SK-N-SH (cell line): Measurements from ENCODE around the gene NLGN2. TPM values are rescaled to one million over a fixed set of nuclear protein-coding genes. Genes with fewer than 3 reads are reported as not detected.

ENCODE experiments used
- CTCF ChIA-PET: fragments of 300-600, 350-600 bp; formaldehyde crosslinking; extraction: SDS; loops from one replicate; lab custom pipeline; 2021; lab: Yijun Ruan, JAX
- POLR2A ChIA-PET: fragments of 350-600 bp; sonication (Branson Sonifier 250); formaldehyde crosslinking; extraction: SDS; loops from one replicate; lab custom pipeline; 2020; ENCODE audit warnings: antibody characterized with exemption, inconsistent platforms; lab: Yijun Ruan, JAX
- DNase-seq: peaks from one replicate; pipeline ENCODE4 v3.0.0; 2012
- H2AFZ ChIP-seq: fragments of 200-600 bp; sonication (generic); 2 replicates; pipeline ENCODE4 v1.8.1; 2016; ENCODE audit warnings: antibody characterized with exemption, mild to moderate bottlenecking, low read depth
- H3F3A ChIP-seq: fragments of 200-600 bp; sonication (generic); replicated peaks from 2 replicates; pipeline ENCODE3; 2016; ENCODE audit warnings: antibody characterized with exemption, mild to moderate bottlenecking; ENCODE audit not compliant: insufficient read depth
- H3K27ac ChIP-seq, 2 experiments: fragments of 200-500 bp in 1 of 2; fragments of 200-600 bp in 1 of 2; sonication (Bioruptor generic) in 1 of 2; sonication (generic), shearing (Covaris generic) in 1 of 2; 2 replicates each; pipeline versions ENCODE4 v1.5.1 to v1.6.1; 2014 to 2016; ENCODE audit warnings: low read depth in 2 of 2, inconsistent platforms in 1 of 2, low read length in 1 of 2, mild to moderate bottlenecking in 1 of 2, mixed read lengths in 1 of 2
- H3K27me3 ChIP-seq: fragments of 200-600 bp; sonication (generic), shearing (Covaris generic); 2 replicates; pipeline ENCODE4 v1.6.1; 2016; ENCODE audit warnings: mixed run types; ENCODE audit not compliant: insufficient read depth
- H3K36me3 ChIP-seq, 2 experiments: fragments of 200-500 bp in 1 of 2; fragments of 200-600 bp in 1 of 2; sonication (Bioruptor generic) in 1 of 2; sonication (generic) in 1 of 2; replicated peaks in 1 of 2; 2 replicates each; pipeline versions ENCODE3 to v1.5.1; 2014 to 2016; ENCODE audit warnings: low read length in 1 of 2, mild to moderate bottlenecking in 1 of 2; ENCODE audit not compliant: insufficient read depth in 2 of 2, control insufficient read depth in 1 of 2
- H3K4me1 ChIP-seq, 2 experiments: fragments of 200-500 bp in 1 of 2; fragments of 200-600 bp in 1 of 2; sonication (Bioruptor generic) in 1 of 2; sonication (generic), shearing (Covaris generic) in 1 of 2; 2 replicates each; pipeline versions ENCODE4 v1.5.1 to v1.6.1; 2014 to 2016; ENCODE audit warnings: low read depth in 1 of 2, low read length in 1 of 2, mixed run types in 1 of 2; ENCODE audit not compliant: insufficient read depth in 2 of 2, control insufficient read depth in 1 of 2
- H3K4me2 ChIP-seq: fragments of 200-600 bp; sonication (generic), shearing (Covaris generic); 2 replicates; pipeline ENCODE4 v1.6.1; 2017; ENCODE audit warnings: mixed run types
- H3K4me3 ChIP-seq, 2 experiments: fragments of 200-500 bp in 1 of 2; fragments of 200-600 bp in 1 of 2; sonication (Bioruptor generic) in 1 of 2; sonication (generic), shearing (Covaris generic) in 1 of 2; 2 replicates each; pipeline versions ENCODE4 v1.5.1 to v1.8.1; 2014 to 2016; ENCODE audit warnings: low read depth in 2 of 2, inconsistent platforms in 1 of 2, low read length in 1 of 2, mild to moderate bottlenecking in 1 of 2, mixed read lengths in 1 of 2, moderate library complexity in 1 of 2
- H3K79me2 ChIP-seq: fragments of 200-600 bp; sonication (generic); 2 replicates; pipeline ENCODE4 v1.8.1; 2017; ENCODE audit warnings: mild to moderate bottlenecking; ENCODE audit not compliant: insufficient read depth
- H3K9ac ChIP-seq: fragments of 200-600 bp; sonication (generic); 2 replicates; pipeline ENCODE4 v1.6.1; 2017; ENCODE audit warnings: mixed run types
- H3K9me2 ChIP-seq: fragments of 200-600 bp; sonication (generic); 2 replicates; pipeline ENCODE4 v1.6.1; 2017; ENCODE audit warnings: mixed run types
- H3K9me3 ChIP-seq: fragments of 200-600 bp; sonication (generic); 2 replicates; pipeline ENCODE4 v1.6.1; 2017; ENCODE audit warnings: mixed run types, mild to moderate bottlenecking, moderate library complexity
- H4K20me1 ChIP-seq: fragments of 200-600 bp; sonication (generic); 2 replicates; pipeline ENCODE4 v1.6.1; 2017; ENCODE audit warnings: mild to moderate bottlenecking, mixed run types; ENCODE audit not compliant: insufficient read depth
- CHD2 ChIP-seq: fragments of 150-350 bp; IDR thresholded peaks from 2 replicates; pipeline ENCODE4 v1.6.1; 2018; ENCODE audit warnings: low read length; ENCODE audit not compliant: partially characterized antibody
- CTCF ChIP-seq: fragments of 200-600 bp; sonication (generic); IDR thresholded peaks from 2 replicates; pipeline ENCODE4 v1.6.1; 2017; ENCODE audit warnings: antibody characterized with exemption, mild to moderate bottlenecking, moderate library complexity
- ELF1 ChIP-seq: IDR thresholded peaks from 2 replicates; pipeline ENCODE4 v1.4.0; 2012
- GABPA ChIP-seq: IDR thresholded peaks from 2 replicates; pipeline ENCODE4 v1.4.0; 2012; ENCODE audit warnings: low read depth, mild to moderate bottlenecking
- GATA2 ChIP-seq: sonication (generic); formaldehyde crosslinking; IDR thresholded peaks from 2 replicates; pipeline ENCODE4 v1.5.0; 2020; ENCODE audit warnings: mild to moderate bottlenecking, missing genetic modification reagents
- MEF2A ChIP-seq: IDR thresholded peaks from 2 replicates; pipeline ENCODE4 v1.4.0; 2012; ENCODE audit warnings: low read depth, borderline replicate concordance
- NFIC ChIP-seq: IDR thresholded peaks from 2 replicates; pipeline ENCODE4 v1.4.0; 2012; ENCODE audit warnings: borderline replicate concordance
- PBX3 ChIP-seq: IDR thresholded peaks from 2 replicates; pipeline ENCODE4; 2012
- POLR2AphosphoS5 ChIP-seq: IDR thresholded peaks from 2 replicates; pipeline ENCODE4 v1.6.1; 2012; ENCODE audit warnings: low read depth, low read length
- RCOR1 ChIP-seq: fragments of 150-350 bp; IDR thresholded peaks from 2 replicates; pipeline ENCODE4 v1.6.1; 2017; ENCODE audit warnings: antibody characterized with exemption, low read length
- REST ChIP-seq: IDR thresholded peaks from 2 replicates; pipeline ENCODE4 v1.6.1; 2012; ENCODE audit warnings: mild to moderate bottlenecking, low read depth, low read length, moderate library complexity
- RXRA ChIP-seq: IDR thresholded peaks from 2 replicates; pipeline ENCODE4 v1.4.0; 2012; ENCODE audit warnings: low read depth, mild to moderate bottlenecking, borderline replicate concordance
- TEAD4 ChIP-seq: IDR thresholded peaks from 2 replicates; pipeline ENCODE4 v1.4.0; 2012; ENCODE audit warnings: mild to moderate bottlenecking, borderline replicate concordance; ENCODE audit not compliant: insufficient read depth
- YY1 ChIP-seq: IDR thresholded peaks from 2 replicates; pipeline ENCODE4 v1.4.0; 2012; ENCODE audit warnings: low read depth, mild to moderate bottlenecking
- WGBS: methylation state at CpG from one replicate; pipeline ENCODE4 v1.1.6; 2017; ENCODE audit warnings: low lambda C conversion rate; 5-methylcytosine and 5-hydroxymethylcytosine counted together
- polyA plus RNA-seq, 3 experiments: library from polyadenylated mRNA; depleted of rRNA; stranded (reverse); fragments of >200 nt; gene quantifications; 2 replicates each; pipeline ENCODE4 v1.2.3, GENCODE V29; 2012

The NLGN2 gene
- polyA plus RNA-seq, 1 of the 3 experiments (the other 2 are of a cell fraction), result 29.9 TPM

GRCh38 chr17:7408863-7409262 lies 1.2 kb downstream of the NLGN2 start:
- Histone ChIP-seq H3K79me2 (peaks cover 28% of the 10 kb centered on the region), H3K27ac (no peak overlapping the region), H3K4me3 (no peak overlapping the region), H3K9me3 (no peaks in the 10 kb centered on the region), H3K9me2 (no peaks in the 10 kb centered on the region), H3F3A (no peaks in the 10 kb centered on the region), H3K4me2 (no peak overlapping the region), H3K27me3 (no peaks in the 10 kb centered on the region), H4K20me1 (peaks cover 11% of the 10 kb centered on the region; the same call in 1 of the 2 replicates), H3K36me3 (peaks cover 8 to 35% of the 10 kb centered on the region in 2 experiments), H2AFZ (no peak overlapping the region), H3K9ac (no peak overlapping the region), H3K4me1 (peaks cover 0 to 15% of the 10 kb centered on the region in 2 experiments; a peak in 1 of 4 replicates)
- WGBS, result 94% methylated on average over 4 of the region's 6 CpGs
- TF ChIP-seq CHD2, result no peak
- no peak for TF ChIP-seq REST
- no peak for TF ChIP-seq GABPA
- no peak for TF ChIP-seq CTCF
- no peak for TF ChIP-seq TEAD4
- TF ChIP-seq NFIC, result no peak
- no peak for TF ChIP-seq ELF1
- TF ChIP-seq PBX3, result no peak
- no peak for TF ChIP-seq RXRA
- TF ChIP-seq YY1, result no peak
- no peak for TF ChIP-seq RCOR1
- TF ChIP-seq MEF2A, result no peak
- TF ChIP-seq POLR2AphosphoS5, result no peak
- no peak for TF ChIP-seq GATA2 (CRISPR knock-in tag)
- no peak for DNase-seq
- ChIA-PET CTCF (interaction anchor here (4.9 kb wide), 1 partner anchor 53 kb away, joined by 28 read pairs; the partner anchor contains the start of gene TMEM95), POLR2A (no interaction called here)
